ENCODE data around the gene AIMP2.
"Not testable (repeated sequence)": the region's sequence is repeated elsewhere in the genome, so short reads cannot be mapped to it uniquely, and the experiment has no call there.

- TF ChIP-seq, protein P1, sequence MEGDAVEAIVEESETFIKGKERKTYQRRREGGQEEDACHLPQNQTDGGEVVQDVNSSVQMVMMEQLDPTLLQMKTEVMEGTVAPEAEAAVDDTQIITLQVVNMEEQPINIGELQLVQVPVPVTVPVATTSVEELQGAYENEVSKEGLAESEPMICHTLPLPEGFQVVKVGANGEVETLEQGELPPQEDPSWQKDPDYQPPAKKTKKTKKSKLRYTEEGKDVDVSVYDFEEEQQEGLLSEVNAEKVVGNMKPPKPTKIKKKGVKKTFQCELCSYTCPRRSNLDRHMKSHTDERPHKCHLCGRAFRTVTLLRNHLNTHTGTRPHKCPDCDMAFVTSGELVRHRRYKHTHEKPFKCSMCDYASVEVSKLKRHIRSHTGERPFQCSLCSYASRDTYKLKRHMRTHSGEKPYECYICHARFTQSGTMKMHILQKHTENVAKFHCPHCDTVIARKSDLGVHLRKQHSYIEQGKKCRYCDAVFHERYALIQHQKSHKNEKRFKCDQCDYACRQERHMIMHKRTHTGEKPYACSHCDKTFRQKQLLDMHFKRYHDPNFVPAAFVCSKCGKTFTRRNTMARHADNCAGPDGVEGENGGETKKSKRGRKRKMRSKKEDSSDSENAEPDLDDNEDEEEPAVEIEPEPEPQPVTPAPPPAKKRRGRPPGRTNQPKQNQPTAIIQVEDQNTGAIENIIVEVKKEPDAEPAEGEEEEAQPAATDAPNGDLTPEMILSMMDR (IDR thresholded peaks at IDR 0.05): not testable (repeated sequence)
- TF ChIP-seq POLR2A (IDR thresholded peaks at IDR 0.05): not testable (repeated sequence)
These were observed 45.3 kb upstream of the AIMP2 start for GRCh38 chr7:5963810-5964209.
